Astrocyte (in vitro differentiated cells and primary cell): ENCODE data around the gene ZNF277.

Experiments
- EZH2 ChIP-seq: IDR thresholded peaks from 2 replicates; pipeline ENCODE4 v1.6.1; 2012; ENCODE audit warnings: mild to moderate bottlenecking, low read length, inconsistent platforms; ENCODE audit not compliant: insufficient read depth
- TF ChIP-seq, protein P1 (sequence below): IDR thresholded peaks from 2 replicates; pipeline ENCODE4 v1.5.1; 2011; ENCODE audit warnings: low read depth, mild to moderate bottlenecking, inconsistent platforms, low read length, moderate library complexity; ENCODE audit not compliant: insufficient read depth

DNA sequence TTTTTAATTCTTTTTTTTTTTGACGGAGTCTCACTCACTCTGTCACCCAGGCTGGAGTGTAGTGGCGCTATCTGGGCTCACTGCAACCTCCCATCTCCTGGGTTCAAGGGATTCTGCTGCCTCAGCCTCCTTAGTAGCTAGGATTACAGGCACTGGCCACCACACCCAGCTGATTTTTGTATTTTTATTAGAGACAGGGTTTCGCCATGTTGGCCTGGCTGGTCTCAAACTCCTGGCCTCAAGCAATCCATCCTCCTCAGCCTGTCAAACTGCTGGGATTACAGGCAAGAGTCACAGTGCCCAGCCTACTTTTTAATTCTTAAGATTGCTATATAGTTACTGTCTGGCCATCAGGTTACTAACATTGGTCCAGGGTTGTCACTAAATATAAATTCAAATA, 59.6 kb downstream of the ZNF277 start:
- TF ChIP-seq, protein P1, sequence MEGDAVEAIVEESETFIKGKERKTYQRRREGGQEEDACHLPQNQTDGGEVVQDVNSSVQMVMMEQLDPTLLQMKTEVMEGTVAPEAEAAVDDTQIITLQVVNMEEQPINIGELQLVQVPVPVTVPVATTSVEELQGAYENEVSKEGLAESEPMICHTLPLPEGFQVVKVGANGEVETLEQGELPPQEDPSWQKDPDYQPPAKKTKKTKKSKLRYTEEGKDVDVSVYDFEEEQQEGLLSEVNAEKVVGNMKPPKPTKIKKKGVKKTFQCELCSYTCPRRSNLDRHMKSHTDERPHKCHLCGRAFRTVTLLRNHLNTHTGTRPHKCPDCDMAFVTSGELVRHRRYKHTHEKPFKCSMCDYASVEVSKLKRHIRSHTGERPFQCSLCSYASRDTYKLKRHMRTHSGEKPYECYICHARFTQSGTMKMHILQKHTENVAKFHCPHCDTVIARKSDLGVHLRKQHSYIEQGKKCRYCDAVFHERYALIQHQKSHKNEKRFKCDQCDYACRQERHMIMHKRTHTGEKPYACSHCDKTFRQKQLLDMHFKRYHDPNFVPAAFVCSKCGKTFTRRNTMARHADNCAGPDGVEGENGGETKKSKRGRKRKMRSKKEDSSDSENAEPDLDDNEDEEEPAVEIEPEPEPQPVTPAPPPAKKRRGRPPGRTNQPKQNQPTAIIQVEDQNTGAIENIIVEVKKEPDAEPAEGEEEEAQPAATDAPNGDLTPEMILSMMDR, result no peak
- no peak for TF ChIP-seq EZH2
